HepG2 (cell line): ENCODE measurements around the gene DRAXIN.

Experiments
- ATF1 ChIP-seq: IDR thresholded peaks from 2 replicates; pipeline ENCODE4 v1.6.1; 2016; ENCODE audit warnings: mild to moderate bottlenecking, control low read depth
- DR1 ChIP-seq: sonication (generic); formaldehyde crosslinking; IDR thresholded peaks from 2 replicates; pipeline ENCODE4 v1.8.0; 2021; ENCODE audit warnings: mild to moderate bottlenecking, missing genetic modification reagents, inconsistent platforms
- NPAS2 ChIP-seq: sonication (generic); formaldehyde crosslinking; IDR thresholded peaks from 2 replicates; pipeline ENCODE4 v1.8.0; 2022; ENCODE audit warnings: mild to moderate bottlenecking, missing genetic modification reagents, borderline replicate concordance
- POLR2A ChIP-seq, 2 experiments: IDR thresholded peaks; 2 replicates each; pipeline ENCODE4 v1.6.1; 2011; ENCODE audit warnings: low read depth in 2 of 2, low read length in 2 of 2, mild to moderate bottlenecking in 1 of 2, moderate library complexity in 1 of 2; ENCODE audit not compliant: insufficient read depth in 1 of 2
- SMC3 ChIP-seq: IDR thresholded peaks from 2 replicates; pipeline ENCODE4 v1.6.1; 2011; ENCODE audit warnings: low read length, improper control_type of control experiment
- TF ChIP-seq, protein P1 (sequence below): sonication (generic); formaldehyde crosslinking; IDR thresholded peaks from 2 replicates; pipeline ENCODE4 v1.5.0; 2020; ENCODE audit warnings: mild to moderate bottlenecking, missing genetic modification reagents
- TF ChIP-seq, protein P2 (sequence below): IDR thresholded peaks from 2 replicates; pipeline ENCODE4 v1.6.1; 2012; ENCODE audit warnings: inconsistent platforms
- TF ChIP-seq, protein P3 (sequence below): sonication (generic); formaldehyde crosslinking; IDR thresholded peaks from 2 replicates; pipeline ENCODE4 v1.8.1; 2022; ENCODE audit warnings: low read depth, mild to moderate bottlenecking, missing genetic modification reagents
- TF ChIP-seq, protein P4 (sequence below): sonication (generic); formaldehyde crosslinking; IDR thresholded peaks from 2 replicates; pipeline ENCODE4 v1.5.0; 2020; ENCODE audit warnings: mild to moderate bottlenecking, missing genetic modification reagents, moderate library complexity

DNA sequence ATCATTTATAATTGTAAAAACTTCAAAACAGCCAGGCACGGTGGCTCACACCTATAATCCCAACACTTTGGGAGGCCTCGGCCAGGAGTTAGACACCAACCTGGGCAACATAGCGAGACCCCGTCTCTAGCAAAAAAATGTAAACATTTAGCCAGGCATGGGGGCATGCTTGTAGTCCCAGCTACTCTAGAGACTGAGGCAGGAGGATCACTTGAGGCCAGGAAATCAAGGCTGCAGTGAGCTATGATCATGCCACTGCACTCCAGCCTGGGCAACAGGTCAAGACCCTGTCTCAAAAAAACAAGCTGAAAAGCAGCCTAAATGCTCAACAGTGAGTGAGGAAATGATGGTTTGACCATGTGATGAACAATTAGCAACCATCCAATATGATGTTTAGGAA is 77.8 kb downstream of the DRAXIN start:
- TF ChIP-seq, protein P1, sequence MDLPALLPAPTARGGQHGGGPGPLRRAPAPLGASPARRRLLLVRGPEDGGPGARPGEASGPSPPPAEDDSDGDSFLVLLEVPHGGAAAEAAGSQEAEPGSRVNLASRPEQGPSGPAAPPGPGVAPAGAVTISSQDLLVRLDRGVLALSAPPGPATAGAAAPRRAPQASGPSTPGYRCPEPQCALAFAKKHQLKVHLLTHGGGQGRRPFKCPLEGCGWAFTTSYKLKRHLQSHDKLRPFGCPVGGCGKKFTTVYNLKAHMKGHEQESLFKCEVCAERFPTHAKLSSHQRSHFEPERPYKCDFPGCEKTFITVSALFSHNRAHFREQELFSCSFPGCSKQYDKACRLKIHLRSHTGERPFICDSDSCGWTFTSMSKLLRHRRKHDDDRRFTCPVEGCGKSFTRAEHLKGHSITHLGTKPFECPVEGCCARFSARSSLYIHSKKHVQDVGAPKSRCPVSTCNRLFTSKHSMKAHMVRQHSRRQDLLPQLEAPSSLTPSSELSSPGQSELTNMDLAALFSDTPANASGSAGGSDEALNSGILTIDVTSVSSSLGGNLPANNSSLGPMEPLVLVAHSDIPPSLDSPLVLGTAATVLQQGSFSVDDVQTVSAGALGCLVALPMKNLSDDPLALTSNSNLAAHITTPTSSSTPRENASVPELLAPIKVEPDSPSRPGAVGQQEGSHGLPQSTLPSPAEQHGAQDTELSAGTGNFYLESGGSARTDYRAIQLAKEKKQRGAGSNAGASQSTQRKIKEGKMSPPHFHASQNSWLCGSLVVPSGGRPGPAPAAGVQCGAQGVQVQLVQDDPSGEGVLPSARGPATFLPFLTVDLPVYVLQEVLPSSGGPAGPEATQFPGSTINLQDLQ (CRISPR knock-in tag) = no peak
- TF ChIP-seq, protein P2, sequence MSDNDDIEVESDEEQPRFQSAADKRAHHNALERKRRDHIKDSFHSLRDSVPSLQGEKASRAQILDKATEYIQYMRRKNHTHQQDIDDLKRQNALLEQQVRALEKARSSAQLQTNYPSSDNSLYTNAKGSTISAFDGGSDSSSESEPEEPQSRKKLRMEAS = no peak
- TF ChIP-seq, protein P3, sequence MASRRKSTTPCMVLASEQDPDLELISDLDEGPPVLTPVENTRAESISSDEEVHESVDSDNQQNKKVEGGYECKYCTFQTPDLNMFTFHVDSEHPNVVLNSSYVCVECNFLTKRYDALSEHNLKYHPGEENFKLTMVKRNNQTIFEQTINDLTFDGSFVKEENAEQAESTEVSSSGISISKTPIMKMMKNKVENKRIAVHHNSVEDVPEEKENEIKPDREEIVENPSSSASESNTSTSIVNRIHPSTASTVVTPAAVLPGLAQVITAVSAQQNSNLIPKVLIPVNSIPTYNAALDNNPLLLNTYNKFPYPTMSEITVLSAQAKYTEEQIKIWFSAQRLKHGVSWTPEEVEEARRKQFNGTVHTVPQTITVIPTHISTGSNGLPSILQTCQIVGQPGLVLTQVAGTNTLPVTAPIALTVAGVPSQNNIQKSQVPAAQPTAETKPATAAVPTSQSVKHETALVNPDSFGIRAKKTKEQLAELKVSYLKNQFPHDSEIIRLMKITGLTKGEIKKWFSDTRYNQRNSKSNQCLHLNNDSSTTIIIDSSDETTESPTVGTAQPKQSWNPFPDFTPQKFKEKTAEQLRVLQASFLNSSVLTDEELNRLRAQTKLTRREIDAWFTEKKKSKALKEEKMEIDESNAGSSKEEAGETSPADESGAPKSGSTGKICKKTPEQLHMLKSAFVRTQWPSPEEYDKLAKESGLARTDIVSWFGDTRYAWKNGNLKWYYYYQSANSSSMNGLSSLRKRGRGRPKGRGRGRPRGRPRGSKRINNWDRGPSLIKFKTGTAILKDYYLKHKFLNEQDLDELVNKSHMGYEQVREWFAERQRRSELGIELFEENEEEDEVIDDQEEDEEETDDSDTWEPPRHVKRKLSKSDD (CRISPR knock-in tag) = no peak
- TF ChIP-seq SMC3 = no peak
- TF ChIP-seq, protein P4, sequence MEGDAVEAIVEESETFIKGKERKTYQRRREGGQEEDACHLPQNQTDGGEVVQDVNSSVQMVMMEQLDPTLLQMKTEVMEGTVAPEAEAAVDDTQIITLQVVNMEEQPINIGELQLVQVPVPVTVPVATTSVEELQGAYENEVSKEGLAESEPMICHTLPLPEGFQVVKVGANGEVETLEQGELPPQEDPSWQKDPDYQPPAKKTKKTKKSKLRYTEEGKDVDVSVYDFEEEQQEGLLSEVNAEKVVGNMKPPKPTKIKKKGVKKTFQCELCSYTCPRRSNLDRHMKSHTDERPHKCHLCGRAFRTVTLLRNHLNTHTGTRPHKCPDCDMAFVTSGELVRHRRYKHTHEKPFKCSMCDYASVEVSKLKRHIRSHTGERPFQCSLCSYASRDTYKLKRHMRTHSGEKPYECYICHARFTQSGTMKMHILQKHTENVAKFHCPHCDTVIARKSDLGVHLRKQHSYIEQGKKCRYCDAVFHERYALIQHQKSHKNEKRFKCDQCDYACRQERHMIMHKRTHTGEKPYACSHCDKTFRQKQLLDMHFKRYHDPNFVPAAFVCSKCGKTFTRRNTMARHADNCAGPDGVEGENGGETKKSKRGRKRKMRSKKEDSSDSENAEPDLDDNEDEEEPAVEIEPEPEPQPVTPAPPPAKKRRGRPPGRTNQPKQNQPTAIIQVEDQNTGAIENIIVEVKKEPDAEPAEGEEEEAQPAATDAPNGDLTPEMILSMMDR = no peak
- TF ChIP-seq NPAS2 (CRISPR knock-in tag) = no peak
- no peak for TF ChIP-seq ATF1 (CRISPR knock-in tag)
- no peak for TF ChIP-seq POLR2A (IDR thresholded peaks at IDR 0.05; ENCODE audit: insufficient read depth in 1 of 2, low read depth in 2 of 2, low read length in 2 of 2)
- no peak for TF ChIP-seq DR1 (CRISPR knock-in tag)
